ENCODE results near the gene TPST2. TPM values are rescaled to one million over a fixed set of nuclear protein-coding genes. Genes with fewer than 3 reads are reported as not detected.

Gene TPST2
- total and polyA plus RNA-seq, 2 of the 4 experiments (the other 2 are of a cell fraction), result 42.5 to 63.6 TPM

DNA sequence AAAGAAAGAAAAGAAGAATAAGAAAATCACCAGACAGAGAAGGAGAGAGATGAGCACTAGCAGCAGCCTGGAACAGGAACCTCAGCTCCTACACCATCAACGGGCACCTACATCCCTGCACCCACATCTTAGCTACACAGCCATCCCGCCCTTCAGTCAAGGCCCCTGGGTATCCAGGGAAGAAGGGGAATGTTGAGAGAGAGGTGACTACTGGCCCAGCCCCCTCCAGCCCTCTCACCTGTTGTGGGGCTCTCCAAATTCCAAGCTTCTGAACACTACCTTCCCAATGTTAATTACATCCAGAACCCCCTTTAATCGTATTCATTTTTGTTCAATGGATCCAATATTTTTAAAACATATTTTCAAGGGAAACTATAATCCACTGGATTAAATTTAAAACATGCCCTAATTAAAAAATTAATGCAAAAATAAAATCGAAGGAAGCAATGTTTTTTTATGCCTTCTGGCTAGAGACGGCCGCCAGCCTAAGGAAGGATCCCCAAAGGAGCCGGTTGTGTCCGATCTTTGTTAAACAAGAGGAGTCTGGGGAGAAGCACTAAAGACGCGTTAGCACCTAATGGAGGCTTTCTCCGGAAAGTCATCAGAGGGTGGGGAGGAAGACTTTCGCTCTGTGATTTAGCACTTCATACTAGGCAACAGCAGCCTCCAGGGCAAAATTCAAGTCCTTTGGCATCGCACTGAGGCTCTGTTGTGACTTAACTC is 9.5 kb downstream of the TPST2 start:
- Histone ChIP-seq H2BK15ac (ENCODE audit: low read depth, low read length) (no peak overlapping the region), H3K4ac (ENCODE audit: low read depth, low read length) (no peak overlapping the region), H3K4me1 (ENCODE audit: control insufficient read depth, insufficient read depth, low read length) (peaks cover 8% of the 10 kb centered on the region), H3K9me3 (ENCODE audit: control insufficient read depth, insufficient read depth, low read length) (no peaks in the 10 kb centered on the region), H3K27ac (ENCODE audit: insufficient read depth, low read length) (no peak overlapping the region), H3K4me3 (ENCODE audit: insufficient read depth, low read depth, low read length) (no peak overlapping the region), H2AK9ac (replicated peaks; ENCODE audit: low read depth, low read length, poor library complexity) (no peak overlapping the region), H4K20me1 (ENCODE audit: insufficient read depth, low read length) (peaks cover 42% of the 10 kb centered on the region; the same call in 1 of the 2 replicates), H4K8ac (ENCODE audit: low read depth in 2 of 2, low read length in 2 of 2) (no peak overlapping the region), H4K91ac (ENCODE audit: insufficient read depth, low read depth, low read length) (no peak overlapping the region), H4K5ac (ENCODE audit: low read depth, low read length) (no peak overlapping the region), H3K14ac (replicated peaks; ENCODE audit: low read depth, low read length) (no peak overlapping the region), H2BK5ac (ENCODE audit: low read depth, low read length, poor library complexity, severe bottlenecking) (no peak overlapping the region), H2BK20ac (ENCODE audit: low read depth, low read length) (no peak overlapping the region), H3K56ac (ENCODE audit: extremely low read depth, insufficient read depth, low read length) (no peak overlapping the region), H3K9ac (ENCODE audit: low read depth, low read length) (no peak overlapping the region), H3K4me2 (ENCODE audit: low read depth, low read length) (no peak overlapping the region), H3K23ac (ENCODE audit: low read depth, low read length) (0 out of 2 replicates have a peak overlapping the region, but pooled peaks have one; percentile 11), H3K9me1 (ENCODE audit: insufficient read depth, low read length) (peaks cover 28% of the 10 kb centered on the region), H2AK5ac (ENCODE audit: low read depth, low read length) (no peak overlapping the region), H2AFZ (replicated peaks; ENCODE audit: low read length, poor library complexity) (no peak overlapping the region), H3K79me1 (ENCODE audit: low read depth in 1 of 2, low read length in 2 of 2) (peaks cover 33 to 84% of the 10 kb centered on the region in 2 experiments), H3K27me3 (ENCODE audit: control insufficient read depth, insufficient read depth, low read length) (no peaks in the 10 kb centered on the region), H3K18ac (ENCODE audit: low read depth, low read length) (no peak overlapping the region), H3K36me3 (ENCODE audit: control insufficient read depth, insufficient read depth, low read length) (no peaks in the 10 kb centered on the region; the same call in 1 of the 2 replicates), H2BK120ac (ENCODE audit: low read depth, low read length) (no peak overlapping the region)
- BruUV-seq (replicated peaks), result no TSS peak
- WGBS, 2 experiments (ENCODE audit: extremely low coverage in 2 of 2, insufficient read length in 1 of 2), result no CpG with 5 or more reads among the region's 13 CpGs
- ATAC-seq (ENCODE audit: low read depth) (no peak), DNase-seq (no peak)
- in situ Hi-C loops (cut with MboI; ENCODE audit: low sequenced_read_pairs) (no loop called here), intact Hi-C loops (cut with micrococcal nuclease) (no loop called here), dilution Hi-C loops (cut with HindIII; ENCODE audit: low sequenced_read_pairs, unreplicated experiment) (no loop called here)
- POLR2A ChIA-PET (ENCODE audit: unreplicated experiment), result no interaction called here
- CTCF ChIA-PET, result no interaction called here
- TF ChIP-seq MAZ (IDR thresholded peaks at IDR 0.05; ENCODE audit: borderline replicate concordance, low read depth, low read length) (no peak), POLR2A (IDR thresholded peaks at IDR 0.05; ENCODE audit: low read depth, low read length) (no peak), CEBPB (IDR thresholded peaks at IDR 0.05; ENCODE audit: low read depth, low read length) (no peak), BHLHE40 (IDR thresholded peaks at IDR 0.05; ENCODE audit: low read depth, low read length) (no peak), FOS (IDR thresholded peaks at IDR 0.05; ENCODE audit: low read depth, low read length) (no peak), MXI1 (IDR thresholded peaks at IDR 0.05; ENCODE audit: borderline replicate concordance, low read depth, low read length) (no peak)
- TF ChIP-seq, protein P1, sequence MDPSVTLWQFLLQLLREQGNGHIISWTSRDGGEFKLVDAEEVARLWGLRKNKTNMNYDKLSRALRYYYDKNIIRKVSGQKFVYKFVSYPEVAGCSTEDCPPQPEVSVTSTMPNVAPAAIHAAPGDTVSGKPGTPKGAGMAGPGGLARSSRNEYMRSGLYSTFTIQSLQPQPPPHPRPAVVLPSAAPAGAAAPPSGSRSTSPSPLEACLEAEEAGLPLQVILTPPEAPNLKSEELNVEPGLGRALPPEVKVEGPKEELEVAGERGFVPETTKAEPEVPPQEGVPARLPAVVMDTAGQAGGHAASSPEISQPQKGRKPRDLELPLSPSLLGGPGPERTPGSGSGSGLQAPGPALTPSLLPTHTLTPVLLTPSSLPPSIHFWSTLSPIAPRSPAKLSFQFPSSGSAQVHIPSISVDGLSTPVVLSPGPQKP (IDR thresholded peaks at IDR 0.05; ENCODE audit: borderline replicate concordance, low read depth, low read length), result no peak
- TF ChIP-seq, protein P2, sequence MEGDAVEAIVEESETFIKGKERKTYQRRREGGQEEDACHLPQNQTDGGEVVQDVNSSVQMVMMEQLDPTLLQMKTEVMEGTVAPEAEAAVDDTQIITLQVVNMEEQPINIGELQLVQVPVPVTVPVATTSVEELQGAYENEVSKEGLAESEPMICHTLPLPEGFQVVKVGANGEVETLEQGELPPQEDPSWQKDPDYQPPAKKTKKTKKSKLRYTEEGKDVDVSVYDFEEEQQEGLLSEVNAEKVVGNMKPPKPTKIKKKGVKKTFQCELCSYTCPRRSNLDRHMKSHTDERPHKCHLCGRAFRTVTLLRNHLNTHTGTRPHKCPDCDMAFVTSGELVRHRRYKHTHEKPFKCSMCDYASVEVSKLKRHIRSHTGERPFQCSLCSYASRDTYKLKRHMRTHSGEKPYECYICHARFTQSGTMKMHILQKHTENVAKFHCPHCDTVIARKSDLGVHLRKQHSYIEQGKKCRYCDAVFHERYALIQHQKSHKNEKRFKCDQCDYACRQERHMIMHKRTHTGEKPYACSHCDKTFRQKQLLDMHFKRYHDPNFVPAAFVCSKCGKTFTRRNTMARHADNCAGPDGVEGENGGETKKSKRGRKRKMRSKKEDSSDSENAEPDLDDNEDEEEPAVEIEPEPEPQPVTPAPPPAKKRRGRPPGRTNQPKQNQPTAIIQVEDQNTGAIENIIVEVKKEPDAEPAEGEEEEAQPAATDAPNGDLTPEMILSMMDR (conservative IDR thresholded peaks at IDR 0.05; ENCODE audit: low read depth, low read length), result no peak
